ENCODE measurements around the gene RIMS1. TPM values are rescaled to one million over a fixed set of nuclear protein-coding genes. Genes with fewer than 3 reads are reported as not detected.

Gene RIMS1
- total RNA-seq, 4 donors from 2014 or later: 0.63 to 2.4 (median 1.6) TPM

GRCh38 chr6:72203983-72204382, 317.6 kb downstream of the RIMS1 start:
- no peak for ATAC-seq (ENCODE audit: low FRiP score)
- no peak for DNase-seq (ENCODE audit: low spot score)
- TF ChIP-seq CTCF (IDR thresholded peaks at IDR 0.05): no peak

GRCh38 chr6:72205500-72205899, 319.1 kb downstream of the RIMS1 start:
- no peak for ATAC-seq (ENCODE audit: low FRiP score)
- no peak for TF ChIP-seq CTCF (IDR thresholded peaks at IDR 0.05)
- no peak for DNase-seq (ENCODE audit: low spot score)

- TF ChIP-seq CTCF (IDR thresholded peaks at IDR 0.05): no peak
- ATAC-seq (ENCODE audit: low FRiP score): no peak
Measured at GRCh38 chr6:72206606-72207005, 320.3 kb downstream of the RIMS1 start.

GRCh38 chr6:72212686-72213085, 326.3 kb downstream of the RIMS1 start:
- ATAC-seq (ENCODE audit: low FRiP score) (no peak), DNase-seq (ENCODE audit: low spot score) (no peak)
- no peak for TF ChIP-seq CTCF (IDR thresholded peaks at IDR 0.05)

More at GRCh38 chr6:72206606-72207005, 320.3 kb downstream of the RIMS1 start:
- no peak for DNase-seq (ENCODE audit: low spot score)

GRCh38 chr6:72213654-72214053, 327.3 kb downstream of the RIMS1 start:
- no peak for TF ChIP-seq CTCF (IDR thresholded peaks at IDR 0.05)
- no peak for ATAC-seq (ENCODE audit: low FRiP score)
- DNase-seq (ENCODE audit: low spot score): no peak

- ATAC-seq (ENCODE audit: low FRiP score): no peak
- no peak for TF ChIP-seq CTCF (IDR thresholded peaks at IDR 0.05)
- no peak for DNase-seq (ENCODE audit: low spot score)
Measured at GRCh38 chr6:72216222-72217068, 330.1 kb downstream of the RIMS1 start.

GRCh38 chr6:72217626-72218025, 331.3 kb downstream of the RIMS1 start:
- no peak for TF ChIP-seq CTCF (IDR thresholded peaks at IDR 0.05)
- ATAC-seq (ENCODE audit: low FRiP score): no peak
- DNase-seq (ENCODE audit: low spot score): no peak
